22Rv1 (cell line): ENCODE data around the gene TMED7.

Experiments used
- CTCF ChIP-seq: fragments of 450-650 bp; IDR thresholded peaks from 2 replicates; pipeline ENCODE4 v1.5.1; 2017; ENCODE audit warnings: mild to moderate bottlenecking
- ZFX ChIP-seq: fragments of 450-650 bp; IDR thresholded peaks from 2 replicates; pipeline ENCODE4 v1.6.1; 2017; ENCODE audit warnings: antibody characterized with exemption, borderline replicate concordance

DNA sequence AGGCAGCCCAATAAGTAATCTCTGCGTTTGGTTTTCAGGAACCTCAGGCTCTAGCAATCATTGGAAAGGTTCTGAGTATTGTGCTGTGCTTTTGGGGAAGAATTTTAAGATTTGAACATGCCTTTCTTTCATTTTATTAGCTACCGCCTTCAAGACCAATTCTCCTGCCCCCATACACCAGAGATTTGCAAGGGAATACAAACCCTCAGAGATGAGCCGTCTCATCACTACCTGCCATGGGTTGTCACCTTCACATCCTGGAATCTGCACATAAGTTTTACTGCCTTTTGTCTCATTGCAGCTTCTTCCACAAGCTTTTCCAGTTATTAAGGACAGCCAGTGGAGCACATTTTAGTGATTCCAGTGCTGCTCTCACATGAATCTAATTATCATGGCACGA lies 11.7 kb upstream of the TMED7 start:
- no peak for TF ChIP-seq CTCF
- TF ChIP-seq ZFX = no peak
